ENCODE data around the gene MED9.

- TF ChIP-seq, protein P1, sequence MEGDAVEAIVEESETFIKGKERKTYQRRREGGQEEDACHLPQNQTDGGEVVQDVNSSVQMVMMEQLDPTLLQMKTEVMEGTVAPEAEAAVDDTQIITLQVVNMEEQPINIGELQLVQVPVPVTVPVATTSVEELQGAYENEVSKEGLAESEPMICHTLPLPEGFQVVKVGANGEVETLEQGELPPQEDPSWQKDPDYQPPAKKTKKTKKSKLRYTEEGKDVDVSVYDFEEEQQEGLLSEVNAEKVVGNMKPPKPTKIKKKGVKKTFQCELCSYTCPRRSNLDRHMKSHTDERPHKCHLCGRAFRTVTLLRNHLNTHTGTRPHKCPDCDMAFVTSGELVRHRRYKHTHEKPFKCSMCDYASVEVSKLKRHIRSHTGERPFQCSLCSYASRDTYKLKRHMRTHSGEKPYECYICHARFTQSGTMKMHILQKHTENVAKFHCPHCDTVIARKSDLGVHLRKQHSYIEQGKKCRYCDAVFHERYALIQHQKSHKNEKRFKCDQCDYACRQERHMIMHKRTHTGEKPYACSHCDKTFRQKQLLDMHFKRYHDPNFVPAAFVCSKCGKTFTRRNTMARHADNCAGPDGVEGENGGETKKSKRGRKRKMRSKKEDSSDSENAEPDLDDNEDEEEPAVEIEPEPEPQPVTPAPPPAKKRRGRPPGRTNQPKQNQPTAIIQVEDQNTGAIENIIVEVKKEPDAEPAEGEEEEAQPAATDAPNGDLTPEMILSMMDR (IDR thresholded peaks at IDR 0.05) = no peak
- TF ChIP-seq POLR2A (IDR thresholded peaks at IDR 0.05) = no peak
- no peak for TF ChIP-seq POLR2AphosphoS5 (IDR thresholded peaks at IDR 0.05)
- no peak for TF ChIP-seq EP300 (IDR thresholded peaks at IDR 0.05)
These were observed 33.9 kb downstream of the MED9 start for GRCh38 chr17:17510456-17511292.

All from suprapubic skin (tissue), 4 donors.